ENCODE data around the gene PPP4C. TPM values are rescaled to one million over a fixed set of nuclear protein-coding genes. Genes with fewer than 3 reads are reported as not detected.
A peak's percentile ranks its signal among the peaks of the same experiment; 100 is the strongest.

The PPP4C gene
- total RNA-seq, 1 experiment from 2014 or later, result 163 TPM

DNA sequence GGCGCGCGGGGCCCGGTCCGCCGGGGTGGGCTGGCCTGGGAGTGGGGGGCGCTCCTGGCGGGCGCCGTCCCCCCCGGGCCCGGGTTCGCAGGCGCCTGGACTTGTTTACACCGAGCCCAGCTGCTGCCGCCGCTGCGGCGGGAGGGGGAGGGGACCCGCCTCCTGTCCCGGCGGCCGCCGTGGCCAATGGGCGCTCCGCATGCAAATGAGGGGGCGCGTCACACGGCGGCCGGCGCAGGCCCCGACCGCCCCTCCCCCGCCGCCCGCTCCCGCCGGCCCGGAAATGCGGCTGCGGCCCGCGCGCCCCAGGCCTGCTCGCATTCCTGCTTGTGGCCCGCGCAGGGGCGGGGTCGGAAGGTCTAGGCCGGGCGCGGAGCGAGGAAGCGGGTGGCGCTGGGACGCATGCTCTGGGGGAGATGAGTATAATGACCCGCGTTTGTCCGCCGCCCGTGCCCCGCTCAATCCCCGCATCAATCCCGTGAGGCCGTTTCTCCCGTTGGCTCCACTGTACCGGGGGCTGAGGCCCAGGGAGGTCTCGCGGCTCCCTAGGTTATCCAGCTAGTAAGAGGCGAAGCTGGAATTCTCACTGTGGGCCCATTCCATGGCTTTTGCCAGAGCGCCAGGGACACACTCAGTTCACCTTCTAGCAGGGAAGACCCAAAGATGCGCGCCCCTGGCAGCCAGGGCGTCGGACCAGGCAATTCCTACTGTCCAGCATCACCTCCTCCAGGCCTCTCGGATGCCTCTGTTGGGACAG, 20.5 kb downstream of the PPP4C start, which contains the start of gene YPEL3:
TSS of gene YPEL3 (minus strand) at position 109 of the 757 bp plus-strand sequence. CDS start 731 bp downstream, outside the sequence.
- Histone ChIP-seq H4K91ac (ENCODE audit: insufficient read length, low read depth, low read length) (peak within 1 kb of the TSS; percentile 82), H3K27me3 (ENCODE audit: insufficient read depth, low read length) (no peaks in the 10 kb centered on the region), H2BK5ac (ENCODE audit: insufficient read length, low read length) (no peak within 1 kb of the TSS), H3K14ac (ENCODE audit: insufficient read depth, low read length) (peak within 1 kb of the TSS; percentile 86), H4K20me1 (ENCODE audit: control insufficient read depth, insufficient read depth, insufficient read length) (no peaks in the 10 kb centered on the region), H2BK120ac (ENCODE audit: low read depth, low read length, poor library complexity, severe bottlenecking) (peak within 1 kb of the TSS; percentile 39), H2BK20ac (ENCODE audit: low read depth, low read length, poor library complexity, severe bottlenecking) (no peak within 1 kb of the TSS), H3K4ac (ENCODE audit: low read depth, low read length) (peak within 1 kb of the TSS; percentile 6; the same call in 1 of the 2 replicates), H3K27ac (ENCODE audit: insufficient read length, low read depth, low read length) (peak within 1 kb of the TSS; percentile 74), H2AK5ac (ENCODE audit: insufficient read length, low read length) (no peak within 1 kb of the TSS), H3K4me2 (ENCODE audit: insufficient read depth, insufficient read length, low read length) (peak within 1 kb of the TSS; percentile 73), H3K9ac (ENCODE audit: extremely low read depth, insufficient read length, low read length) (peak within 1 kb of the TSS; percentile 91), H4K5ac (ENCODE audit: insufficient read length, low read depth, low read length) (peak within 1 kb of the TSS; percentile 81), H3K79me1 (ENCODE audit: insufficient read depth, low read depth, low read length, poor library complexity, severe bottlenecking) (no peaks in the 10 kb centered on the region), H2BK12ac (ENCODE audit: insufficient read length, low read depth, low read length) (peak within 1 kb of the TSS; percentile 41), H4K8ac (replicated peaks; ENCODE audit: insufficient read length, low read depth, low read length) (no peak within 1 kb of the TSS), H2AFZ (ENCODE audit: low read length) (no peak within 1 kb of the TSS), H2BK15ac (ENCODE audit: low read depth, low read length) (peak within 1 kb of the TSS; percentile 73; the same call in 1 of the 2 replicates), H3K23ac (ENCODE audit: insufficient read length, low read depth, low read length) (no peak within 1 kb of the TSS), H3K9me3 (ENCODE audit: control insufficient read depth, low read depth, low read length) (no peaks in the 10 kb centered on the region), H3K56ac (ENCODE audit: insufficient read length, low read depth, low read length) (no peak within 1 kb of the TSS), H3K23me2 (ENCODE audit: insufficient read length, low read depth, low read length, poor library complexity, severe bottlenecking) (peaks cover 11% of the 10 kb centered on the region), H3T11ph (ENCODE audit: low read length) (no peak within 1 kb of the TSS), H3K4me1 (ENCODE audit: insufficient read depth, low read length) (no peaks in the 10 kb centered on the region), H3K79me2 (ENCODE audit: insufficient read depth, low read length) (peaks cover 12% of the 10 kb centered on the region; the same call in 1 of the 2 replicates), H3K18ac (ENCODE audit: insufficient read length, low read depth, low read length) (peak within 1 kb of the TSS; percentile 92)
- Mint-ChIP-seq H3K4me1 (peaks cover 21% of the 10 kb centered on the region in 2 experiments), H3K27ac (peak within 1 kb of the TSS; percentile 97 to 99 (median 98)), H3K27me3 (ENCODE audit: low read depth) (peaks cover 6% of the 10 kb centered on the region), H3K36me3 (ENCODE audit: insufficient read depth in 1 of 3, low read depth in 3 of 3) (peaks cover 28 to 37% (median 29%) of the 10 kb centered on the region in 3 experiments), H3K4me3 (peak within 1 kb of the TSS; percentile 70 to 82), H3K9me3 (peaks cover 21 to 23% of the 10 kb centered on the region in 2 experiments)
- no CpG with 5 or more reads among the region's 77 CpGs for WGBS (ENCODE audit: extremely low coverage, insufficient read length, low lambda C conversion rate)
- TF ChIP-seq, protein P1, sequence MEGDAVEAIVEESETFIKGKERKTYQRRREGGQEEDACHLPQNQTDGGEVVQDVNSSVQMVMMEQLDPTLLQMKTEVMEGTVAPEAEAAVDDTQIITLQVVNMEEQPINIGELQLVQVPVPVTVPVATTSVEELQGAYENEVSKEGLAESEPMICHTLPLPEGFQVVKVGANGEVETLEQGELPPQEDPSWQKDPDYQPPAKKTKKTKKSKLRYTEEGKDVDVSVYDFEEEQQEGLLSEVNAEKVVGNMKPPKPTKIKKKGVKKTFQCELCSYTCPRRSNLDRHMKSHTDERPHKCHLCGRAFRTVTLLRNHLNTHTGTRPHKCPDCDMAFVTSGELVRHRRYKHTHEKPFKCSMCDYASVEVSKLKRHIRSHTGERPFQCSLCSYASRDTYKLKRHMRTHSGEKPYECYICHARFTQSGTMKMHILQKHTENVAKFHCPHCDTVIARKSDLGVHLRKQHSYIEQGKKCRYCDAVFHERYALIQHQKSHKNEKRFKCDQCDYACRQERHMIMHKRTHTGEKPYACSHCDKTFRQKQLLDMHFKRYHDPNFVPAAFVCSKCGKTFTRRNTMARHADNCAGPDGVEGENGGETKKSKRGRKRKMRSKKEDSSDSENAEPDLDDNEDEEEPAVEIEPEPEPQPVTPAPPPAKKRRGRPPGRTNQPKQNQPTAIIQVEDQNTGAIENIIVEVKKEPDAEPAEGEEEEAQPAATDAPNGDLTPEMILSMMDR (conservative IDR thresholded peaks at IDR 0.05), result no peak
- peak; percentile 95 for DNase-seq
